ENCODE results near the gene CASP3. TPM values are rescaled to one million over a fixed set of nuclear protein-coding genes. Genes with fewer than 3 reads are reported as not detected.
"Not testable (repeated sequence)": the region's sequence is repeated elsewhere in the genome, so short reads cannot be mapped to it uniquely, and the experiment has no call there.

Gene CASP3
- total RNA-seq, 1 donor from 2014 or later = 40.8 TPM

DNA sequence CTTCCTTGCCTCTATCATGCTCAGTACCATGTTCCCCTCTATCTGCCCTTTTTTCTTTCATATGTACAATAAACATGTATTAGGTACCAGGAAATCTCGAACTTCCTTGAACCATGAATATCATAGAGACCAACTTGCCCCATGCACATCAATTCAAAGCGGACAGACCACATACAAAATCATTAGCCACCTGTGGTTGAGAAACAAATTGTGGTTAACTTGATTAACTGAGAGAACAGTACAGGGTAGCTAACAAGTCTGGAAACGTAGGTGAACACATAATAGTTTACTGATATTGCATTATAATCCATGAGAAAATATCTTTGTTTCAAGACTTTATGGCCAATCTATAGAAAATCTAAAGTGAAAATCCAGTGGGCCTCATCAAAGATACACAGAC, 8.2 kb downstream of the CASP3 start:
- Mint-ChIP-seq H3K4me3 (no peak overlapping the region), H3K27me3 (no peaks in the 10 kb centered on the region), H3K36me3 (peaks cover 31% of the 10 kb centered on the region), H3K27ac (no peak overlapping the region), H3K4me1 (ENCODE audit: unreplicated experiment) (peaks cover 14% of the 10 kb centered on the region), H3K9me3 (no peaks in the 10 kb centered on the region)
- no peak for TF ChIP-seq CTCF (conservative IDR thresholded peaks at IDR 0.05)
- no peak for DNase-seq (ENCODE audit: extremely low spot score, unreplicated experiment)

DNA sequence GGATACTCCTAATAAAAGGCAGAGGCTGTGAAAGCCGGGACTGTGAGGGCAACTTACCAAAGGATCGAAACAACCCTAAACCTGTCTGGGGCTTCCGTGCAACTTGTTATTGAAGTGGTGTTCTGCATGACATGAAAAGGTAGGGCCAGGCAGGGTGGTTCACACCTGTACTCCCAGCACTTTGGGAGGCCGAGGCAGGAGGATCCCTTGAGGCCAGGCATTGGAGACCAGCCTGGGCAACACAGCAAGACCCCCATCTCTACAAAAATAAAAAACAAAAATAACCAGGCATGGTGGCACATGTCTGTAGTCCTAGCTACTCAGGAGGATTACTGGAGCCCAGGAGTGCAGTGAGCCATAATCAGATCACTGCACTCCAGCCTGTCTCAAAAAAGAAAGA, 12.3 kb downstream of the CASP3 start:
- H3K36me3 Mint-ChIP-seq = peaks cover 34% of the 10 kb centered on the region
- no peaks in the 10 kb centered on the region for H3K9me3 Mint-ChIP-seq
- no peak overlapping the region for H3K27ac Mint-ChIP-seq
- H3K4me1 Mint-ChIP-seq (ENCODE audit: unreplicated experiment) = no peaks in the 10 kb centered on the region
- no peak for TF ChIP-seq CTCF (conservative IDR thresholded peaks at IDR 0.05)
- H3K27me3 Mint-ChIP-seq = no peaks in the 10 kb centered on the region
- DNase-seq (ENCODE audit: extremely low spot score, unreplicated experiment) = no peak
- no peak overlapping the region for H3K4me3 Mint-ChIP-seq

DNA sequence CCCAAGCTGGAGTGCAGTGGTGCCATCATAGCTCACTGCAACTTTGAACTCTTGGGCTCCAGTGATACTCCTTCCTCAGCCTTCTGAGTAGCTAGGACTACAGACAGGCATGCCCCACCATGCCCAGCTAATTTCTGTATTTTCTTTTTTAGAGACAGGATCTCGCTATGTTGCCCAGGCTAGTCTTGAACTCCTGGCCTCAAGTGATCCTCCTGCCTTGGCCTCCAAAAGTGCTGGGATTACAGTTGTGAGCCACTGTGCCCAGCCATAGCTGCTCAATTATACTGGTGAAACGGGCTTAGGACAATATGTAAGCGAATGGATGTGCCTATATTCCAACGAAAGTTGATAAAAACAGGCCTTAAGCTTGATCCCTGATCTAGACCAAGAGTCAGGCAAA, 13.1 kb downstream of the CASP3 start:
- H3K27ac Mint-ChIP-seq = no peak overlapping the region
- no peaks in the 10 kb centered on the region for H3K27me3 Mint-ChIP-seq
- no peak for DNase-seq (ENCODE audit: extremely low spot score, unreplicated experiment)
- no peaks in the 10 kb centered on the region for H3K4me1 Mint-ChIP-seq (ENCODE audit: unreplicated experiment)
- H3K9me3 Mint-ChIP-seq = no peaks in the 10 kb centered on the region
- peaks cover 34% of the 10 kb centered on the region for H3K36me3 Mint-ChIP-seq
- H3K4me3 Mint-ChIP-seq = no peak overlapping the region
- no peak for TF ChIP-seq CTCF (conservative IDR thresholded peaks at IDR 0.05)

DNA sequence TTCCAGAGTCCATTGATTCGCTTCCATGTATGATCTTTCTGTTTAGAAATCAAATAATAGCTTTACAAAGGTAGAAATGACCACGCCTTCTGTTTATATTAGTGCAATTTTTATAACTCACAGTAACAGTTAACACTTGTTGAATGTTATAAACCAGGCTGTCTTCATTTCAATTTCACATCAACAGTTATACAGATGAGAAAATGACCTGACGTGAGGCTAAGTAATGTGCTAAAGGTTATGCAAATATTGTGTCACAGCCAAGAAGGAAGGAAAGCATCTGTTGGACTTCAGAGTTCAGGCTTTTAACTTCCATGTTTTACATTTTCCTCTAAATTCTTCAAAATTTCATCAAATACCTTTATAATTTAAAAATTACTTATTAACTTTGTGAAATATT, 13.9 kb downstream of the CASP3 start:
- peaks cover 34% of the 10 kb centered on the region for H3K36me3 Mint-ChIP-seq
- no peak overlapping the region for H3K4me3 Mint-ChIP-seq
- TF ChIP-seq CTCF (conservative IDR thresholded peaks at IDR 0.05) = no peak

GRCh38 chr4:184632842-184633241, 16.4 kb downstream of the CASP3 start:
- Mint-ChIP-seq H3K27ac (no peak overlapping the region), H3K4me3 (no peak overlapping the region), H3K4me1 (ENCODE audit: unreplicated experiment) (no peaks in the 10 kb centered on the region), H3K27me3 (no peaks in the 10 kb centered on the region), H3K9me3 (no peaks in the 10 kb centered on the region), H3K36me3 (peaks cover 49% of the 10 kb centered on the region)
- TF ChIP-seq CTCF (conservative IDR thresholded peaks at IDR 0.05) = no peak
- no peak for DNase-seq (ENCODE audit: extremely low spot score, unreplicated experiment)

More for the DNA sequence above, 13.9 kb downstream of the CASP3 start:
- no peaks in the 10 kb centered on the region for H3K27me3 Mint-ChIP-seq
- no peak overlapping the region for H3K27ac Mint-ChIP-seq
- H3K9me3 Mint-ChIP-seq = no peaks in the 10 kb centered on the region
- DNase-seq (ENCODE audit: extremely low spot score, unreplicated experiment) = no peak
- H3K4me1 Mint-ChIP-seq (ENCODE audit: unreplicated experiment) = no peaks in the 10 kb centered on the region

- Mint-ChIP-seq H3K4me1 (ENCODE audit: unreplicated experiment) (peaks cover 18% of the 10 kb centered on the region), H3K27me3 (no peaks in the 10 kb centered on the region), H3K9me3 (no peaks in the 10 kb centered on the region), H3K36me3 (peaks cover 62% of the 10 kb centered on the region), H3K4me3 (no peak overlapping the region), H3K27ac (no peak overlapping the region)
- TF ChIP-seq CTCF (conservative IDR thresholded peaks at IDR 0.05) = no peak
- no peak for DNase-seq (ENCODE audit: extremely low spot score, unreplicated experiment)
These were observed 21.1 kb downstream of the CASP3 start for GRCh38 chr4:184628103-184628502.

GRCh38 chr4:184625783-184626596, 23.3 kb downstream of the CASP3 start:
- peaks cover 18% of the 10 kb centered on the region for H3K4me1 Mint-ChIP-seq (ENCODE audit: unreplicated experiment)
- H3K27ac Mint-ChIP-seq = peak overlapping the region; percentile 61
- H3K36me3 Mint-ChIP-seq = peaks cover 56% of the 10 kb centered on the region
- peak overlapping the region; percentile 5 for H3K4me3 Mint-ChIP-seq
- not testable (repeated sequence) for H3K9me3 Mint-ChIP-seq; DNase-seq (ENCODE audit: extremely low spot score, unreplicated experiment); H3K27me3 Mint-ChIP-seq

Measured in type B pancreatic cell (in vitro differentiated cells).